Measurements from ENCODE around the gene OR2AT4.

OR2AT4 gene

DNA sequence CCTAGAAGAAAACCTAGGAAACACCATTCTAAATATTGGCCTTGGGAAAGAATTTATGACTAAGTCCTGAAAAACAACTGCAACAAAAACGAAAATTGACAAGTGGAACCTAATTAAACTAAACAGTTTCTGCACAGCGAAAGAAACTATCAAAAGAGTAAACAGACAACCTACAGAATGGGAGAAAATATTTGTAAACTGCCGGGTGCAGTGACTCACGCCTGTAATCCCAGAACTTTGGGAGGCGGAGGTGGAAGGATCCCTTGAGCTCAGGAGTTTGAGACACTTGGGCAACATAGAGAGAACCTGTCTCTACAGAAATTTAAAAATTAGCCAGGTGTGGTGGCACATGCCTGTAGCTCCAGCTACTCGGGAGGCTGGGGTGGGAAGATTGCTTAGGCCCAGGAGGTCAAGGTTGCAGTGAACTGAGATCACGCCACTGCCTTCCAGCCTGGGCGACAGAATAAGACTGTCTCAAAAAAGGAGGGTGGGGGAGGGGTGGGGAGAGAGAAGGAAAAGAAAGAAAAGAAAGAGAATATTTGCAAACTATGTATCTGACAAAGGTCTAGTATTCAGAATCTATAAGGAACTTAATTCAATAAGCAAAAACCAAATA is 14.0 kb downstream of the OR2AT4 start:
- no peak for TF ChIP-seq POLR2AphosphoS5 (IDR thresholded peaks at IDR 0.05; ENCODE audit: low read depth, low read length)
- no peak for TF ChIP-seq FOXP2 (optimal IDR thresholded peaks at IDR 0.05; ENCODE audit: borderline replicate concordance, extremely low read depth, extremely low read length, insufficient read depth)
- no peak for TF ChIP-seq REST (IDR thresholded peaks at IDR 0.05; ENCODE audit: insufficient read depth in 1 of 2, low read depth in 2 of 2, low read length in 2 of 2)

DNA sequence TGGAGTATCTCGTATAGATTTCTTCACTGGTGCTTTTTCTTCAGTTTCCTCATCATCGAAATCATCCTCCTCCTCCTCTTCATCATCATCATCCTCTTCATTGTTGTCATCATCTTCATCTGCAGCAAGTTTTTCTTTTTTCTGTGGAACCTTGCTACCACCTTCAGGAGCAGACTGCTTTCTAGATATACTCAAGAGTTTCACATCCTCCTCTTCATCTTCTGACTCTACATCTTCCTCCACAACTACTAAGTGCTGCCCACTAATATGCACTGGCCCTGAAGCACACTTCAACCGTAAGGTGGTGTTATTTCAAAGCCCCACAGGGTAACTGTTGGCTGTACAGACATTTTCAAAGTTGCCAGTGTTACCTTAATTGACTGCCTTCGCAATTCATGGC is 17.1 kb downstream of the OR2AT4 start:
- TF ChIP-seq TAF1 (IDR thresholded peaks at IDR 0.05; ENCODE audit: borderline replicate concordance, insufficient read depth, low read length) (no peak), REST (IDR thresholded peaks at IDR 0.05; ENCODE audit: insufficient read depth in 1 of 2, low read depth in 2 of 2, low read length in 2 of 2) (no peak), FOXP2 (optimal IDR thresholded peaks at IDR 0.05; ENCODE audit: borderline replicate concordance, extremely low read depth, extremely low read length, insufficient read depth) (no peak), POLR2AphosphoS5 (IDR thresholded peaks at IDR 0.05; ENCODE audit: low read depth, low read length) (no peak), SIN3A (IDR thresholded peaks at IDR 0.05; ENCODE audit: borderline replicate concordance, insufficient read depth, low read length) (no peak)

DNA sequence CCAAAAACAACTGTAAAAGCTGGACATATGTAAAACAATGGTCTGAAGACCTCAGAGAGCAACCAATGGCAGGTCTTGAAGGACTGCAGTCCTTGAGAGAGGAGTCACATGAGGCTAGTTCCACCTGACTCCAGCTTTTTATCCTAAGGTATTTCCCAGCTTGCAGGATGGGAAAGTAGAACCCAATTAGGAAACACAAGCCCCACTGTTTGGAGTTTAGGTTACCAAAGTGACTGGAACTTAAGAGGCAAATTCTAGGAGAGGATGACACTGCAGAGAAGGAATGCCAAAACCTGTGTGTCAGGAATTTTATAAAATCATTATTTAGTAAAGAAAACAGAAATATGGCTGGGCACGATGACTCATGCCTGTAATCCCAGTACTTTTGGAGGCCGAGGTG is 18.4 kb downstream of the OR2AT4 start:
- TF ChIP-seq POLR2AphosphoS5 (IDR thresholded peaks at IDR 0.05; ENCODE audit: low read depth, low read length), result no peak
- TF ChIP-seq SIN3A (IDR thresholded peaks at IDR 0.05; ENCODE audit: borderline replicate concordance, insufficient read depth, low read length), result no peak
- TF ChIP-seq TAF1 (IDR thresholded peaks at IDR 0.05; ENCODE audit: borderline replicate concordance, insufficient read depth, low read length), result no peak
- no peak for TF ChIP-seq FOXP2 (optimal IDR thresholded peaks at IDR 0.05; ENCODE audit: borderline replicate concordance, extremely low read depth, extremely low read length, insufficient read depth)
- TF ChIP-seq REST (IDR thresholded peaks at IDR 0.05; ENCODE audit: insufficient read depth in 1 of 2, low read depth in 2 of 2, low read length in 2 of 2), result no peak

DNA sequence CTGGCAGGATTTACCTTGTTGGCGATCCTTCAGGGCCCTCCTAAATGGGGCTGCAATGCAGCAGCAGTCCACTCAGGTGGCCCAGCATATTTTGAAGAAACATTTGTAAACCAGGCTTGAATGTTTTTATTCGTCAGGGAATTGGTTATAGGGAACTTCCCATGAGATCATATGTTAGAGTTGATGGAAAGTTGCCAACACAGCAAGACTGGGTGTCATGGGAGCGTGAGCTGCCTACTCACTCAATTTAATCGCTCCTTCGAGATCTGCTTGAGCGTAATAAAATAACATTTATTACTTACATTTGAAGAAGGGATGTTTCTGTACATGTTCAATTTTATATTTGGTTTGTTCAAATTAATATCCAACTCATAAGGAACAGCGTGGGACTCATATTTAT is 19.4 kb downstream of the OR2AT4 start:
- TF ChIP-seq POLR2AphosphoS5 (IDR thresholded peaks at IDR 0.05; ENCODE audit: low read depth, low read length), result no peak
- no peak for TF ChIP-seq FOXP2 (optimal IDR thresholded peaks at IDR 0.05; ENCODE audit: borderline replicate concordance, extremely low read depth, extremely low read length, insufficient read depth)
- no peak for TF ChIP-seq TAF1 (IDR thresholded peaks at IDR 0.05; ENCODE audit: borderline replicate concordance, insufficient read depth, low read length)
- TF ChIP-seq SIN3A (IDR thresholded peaks at IDR 0.05; ENCODE audit: borderline replicate concordance, insufficient read depth, low read length), result no peak
- no peak for TF ChIP-seq REST (IDR thresholded peaks at IDR 0.05; ENCODE audit: insufficient read depth in 1 of 2, low read depth in 2 of 2, low read length in 2 of 2)

GRCh38 chr11:75076671-75077070 is 20.0 kb downstream of the OR2AT4 start:
- TF ChIP-seq POLR2AphosphoS5 (IDR thresholded peaks at IDR 0.05; ENCODE audit: low read depth, low read length) (no peak), REST (IDR thresholded peaks at IDR 0.05; ENCODE audit: insufficient read depth in 1 of 2, low read depth in 2 of 2, low read length in 2 of 2) (no peak), SIN3A (IDR thresholded peaks at IDR 0.05; ENCODE audit: borderline replicate concordance, insufficient read depth, low read length) (no peak), TAF1 (IDR thresholded peaks at IDR 0.05; ENCODE audit: borderline replicate concordance, insufficient read depth, low read length) (no peak), FOXP2 (optimal IDR thresholded peaks at IDR 0.05; ENCODE audit: borderline replicate concordance, extremely low read depth, extremely low read length, insufficient read depth) (no peak)
